NCI-H446 (cell line): ENCODE data around the gene SELENOM.
"Not testable (repeated sequence)": the region's sequence is repeated elsewhere in the genome, so short reads cannot be mapped to it uniquely, and the experiment has no call there.

Source experiments
- DNase-seq, 2 experiments: peaks; one replicate each; lab custom pipeline; 2025; lab: John Stamatoyannopoulos, UW

Gene SELENOM

DNA sequence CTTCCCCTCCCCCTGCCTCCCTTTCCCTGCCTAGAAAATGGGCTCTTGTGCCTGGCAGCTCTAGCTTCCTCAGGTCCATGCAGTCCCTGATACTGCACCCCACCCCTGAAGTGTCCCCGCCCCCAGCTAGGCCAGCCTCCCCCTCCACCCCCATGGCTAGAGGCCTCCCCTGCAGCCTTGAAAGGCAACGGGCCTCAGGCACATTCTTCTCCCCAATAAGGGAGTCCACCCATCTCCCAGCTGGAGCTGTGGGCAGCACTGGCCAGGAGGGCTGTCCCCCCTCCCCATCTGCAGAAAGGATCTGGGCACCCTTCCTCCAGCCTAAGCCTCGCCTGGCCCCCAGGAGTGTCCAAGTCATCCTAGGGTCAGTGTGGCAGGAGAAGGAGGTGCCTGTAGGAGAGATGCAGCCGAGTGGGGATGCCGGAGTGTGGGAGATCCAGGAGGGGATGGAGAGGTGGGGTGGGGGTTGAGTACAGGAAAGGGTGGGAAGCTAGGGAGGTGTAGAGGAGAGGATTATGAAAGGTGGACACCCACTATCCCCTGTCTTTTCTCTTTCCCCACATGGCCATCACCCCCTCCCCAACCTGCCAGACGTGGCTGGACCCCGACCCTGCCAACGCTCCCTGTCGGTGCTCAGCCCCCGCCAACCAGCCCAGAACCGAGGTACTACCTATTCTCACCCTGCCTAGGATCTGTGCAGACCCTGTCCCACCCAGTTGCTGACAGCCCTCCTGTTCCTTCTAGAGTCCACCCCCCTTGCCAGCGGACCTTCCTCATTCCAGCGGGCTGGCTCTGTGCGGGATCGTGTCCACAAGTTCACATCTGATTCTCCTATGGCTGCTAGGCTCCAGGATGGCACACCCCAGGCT is 16.9 kb downstream of the SELENOM start:
- no peak for DNase-seq

GRCh38 chr22:31089160-31090100 is 17.9 kb downstream of the SELENOM start:
- peak in 1 of 2 experiments; percentile 42 for DNase-seq

DNA sequence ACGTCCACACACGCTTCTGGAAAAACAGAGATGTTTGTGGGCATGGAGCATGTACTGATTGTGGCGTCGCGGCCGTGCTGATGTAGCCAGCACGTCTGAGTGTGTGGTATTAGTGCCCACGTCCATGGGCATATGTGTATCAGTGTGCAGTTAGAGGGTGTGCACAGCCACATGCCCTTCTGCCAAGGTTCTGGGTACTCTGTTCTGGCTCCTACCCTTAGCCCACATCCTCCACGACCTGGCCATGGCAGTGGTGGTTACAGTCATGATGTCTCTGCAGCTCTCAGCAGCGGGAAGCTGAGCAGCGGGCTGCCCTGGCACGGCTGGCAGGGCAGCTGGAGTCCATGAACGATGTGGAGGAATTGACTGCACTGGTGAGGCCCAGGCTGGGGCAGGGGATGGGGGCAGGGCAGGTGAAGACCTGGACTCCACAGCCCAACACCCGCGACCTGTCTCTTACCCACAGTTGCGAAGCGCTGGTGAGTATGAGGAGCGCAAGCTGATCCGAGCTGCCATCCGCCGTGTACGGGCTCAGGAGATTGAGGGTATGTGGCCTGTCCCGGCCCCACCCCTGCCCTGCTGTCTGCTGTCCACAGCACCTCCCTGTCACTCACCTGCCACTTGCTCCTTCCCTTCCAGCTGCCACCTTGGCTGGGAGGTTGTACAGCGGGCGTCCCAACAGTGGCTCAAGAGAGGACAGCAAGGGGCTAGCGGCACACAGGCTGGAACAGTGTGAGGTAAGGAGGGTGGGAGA is 19.0 kb downstream of the SELENOM start:
- no peak for DNase-seq

GRCh38 chr22:31087744-31088215 is 19.6 kb downstream of the SELENOM start:
- no peak for DNase-seq

GRCh38 chr22:31086703-31087330 is 20.6 kb downstream of the SELENOM start:
- DNase-seq = no peak

GRCh38 chr22:31085928-31086327 is 21.4 kb downstream of the SELENOM start:
- no peak for DNase-seq

- no peak for DNase-seq
Measured at GRCh38 chr22:31085493-31085824, 21.9 kb downstream of the SELENOM start.

DNA sequence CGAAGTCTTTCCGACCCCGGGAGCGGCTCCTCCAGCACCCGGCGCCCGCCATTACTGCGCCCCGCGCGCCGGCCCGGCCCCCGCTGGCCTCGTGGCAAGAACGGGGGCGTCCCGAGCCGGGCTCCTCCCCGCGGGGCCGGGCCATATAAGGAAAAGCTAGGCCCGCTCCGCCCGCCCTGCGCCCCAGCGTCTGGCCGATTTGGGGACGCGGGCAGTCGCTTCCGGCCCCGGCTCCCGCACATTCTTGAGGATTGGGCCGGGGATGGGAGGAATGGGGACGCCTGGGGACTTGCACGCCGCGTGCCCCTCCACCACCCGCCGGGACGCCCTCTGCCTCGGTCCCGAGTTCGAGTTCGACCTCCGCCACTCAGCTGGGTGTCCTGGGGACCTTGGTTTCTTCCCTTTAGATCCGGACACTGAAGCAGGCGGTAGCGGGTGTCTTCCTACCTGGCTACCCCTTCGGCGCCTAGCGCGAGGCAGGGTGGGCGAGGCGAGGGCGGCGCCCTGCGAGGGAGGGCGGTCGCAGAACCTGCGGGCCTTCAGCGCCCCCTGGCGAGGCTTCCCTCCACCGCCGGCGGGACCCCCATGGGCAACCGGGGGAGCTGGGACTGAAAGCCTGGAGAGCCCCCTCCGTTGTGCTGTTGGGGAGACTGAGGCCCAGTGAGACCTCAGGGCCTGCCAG is 22.4 kb downstream of the SELENOM start:
- DNase-seq = no peak

GRCh38 chr22:31083923-31084810 is 23.2 kb downstream of the SELENOM start:
- no peak for DNase-seq

DNA sequence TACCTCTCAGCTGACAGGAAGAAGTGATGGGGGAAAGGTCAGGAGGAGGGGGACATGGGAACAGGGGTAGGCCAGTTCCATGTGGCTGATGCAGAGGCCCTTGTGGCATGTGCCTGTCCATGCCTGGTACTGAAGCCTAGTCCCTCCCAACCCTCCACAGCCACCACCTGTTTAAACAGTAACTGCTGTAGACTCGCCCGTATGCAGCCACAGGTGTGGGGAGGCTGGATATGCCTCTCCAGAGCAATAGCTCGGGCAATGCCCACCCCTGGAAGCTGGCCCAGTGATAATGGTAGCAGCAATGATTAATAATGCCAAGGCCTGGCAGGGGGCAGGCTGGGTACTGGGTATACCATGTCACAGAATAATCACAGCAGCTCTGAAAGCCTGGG is 24.0 kb downstream of the SELENOM start:
- DNase-seq = no peak

DNA sequence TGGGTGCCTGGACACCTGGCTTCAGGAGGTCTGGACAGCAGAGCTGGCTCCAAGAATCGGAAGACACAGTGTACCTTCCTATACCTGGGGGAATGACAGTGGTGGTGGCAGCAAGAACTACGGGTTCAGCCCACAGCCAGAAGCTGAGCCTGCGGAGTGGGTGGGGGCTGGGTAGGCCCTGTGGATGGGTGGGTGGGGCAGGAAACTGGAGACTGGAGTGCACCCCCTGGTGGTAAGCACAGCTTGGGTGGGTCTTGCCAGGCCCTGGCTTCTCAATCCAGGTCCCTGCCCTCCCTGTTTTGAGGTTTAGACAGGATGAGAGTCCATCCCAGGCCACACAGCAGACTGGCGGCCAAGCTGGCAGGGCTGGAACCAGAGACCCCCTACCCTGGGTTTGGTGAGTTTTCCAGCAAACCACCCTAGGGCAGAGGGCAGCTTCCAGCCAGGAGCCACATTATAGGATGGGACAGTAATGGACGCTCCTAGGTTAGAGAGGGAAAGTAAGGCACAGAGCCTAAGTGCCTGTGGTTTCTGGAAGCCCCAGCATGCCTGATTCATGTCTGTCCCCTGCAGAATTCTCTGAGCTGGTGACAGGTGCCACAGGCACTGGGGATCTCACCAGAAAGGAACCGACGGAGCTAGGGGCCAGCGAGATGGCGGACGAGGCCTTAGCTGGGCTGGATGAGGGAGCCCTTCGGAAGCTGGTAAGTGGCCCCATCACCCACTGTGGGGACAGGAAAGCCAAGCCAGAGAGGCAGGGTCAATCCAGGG is 24.6 kb downstream of the SELENOM start:
- no peak for DNase-seq

DNA sequence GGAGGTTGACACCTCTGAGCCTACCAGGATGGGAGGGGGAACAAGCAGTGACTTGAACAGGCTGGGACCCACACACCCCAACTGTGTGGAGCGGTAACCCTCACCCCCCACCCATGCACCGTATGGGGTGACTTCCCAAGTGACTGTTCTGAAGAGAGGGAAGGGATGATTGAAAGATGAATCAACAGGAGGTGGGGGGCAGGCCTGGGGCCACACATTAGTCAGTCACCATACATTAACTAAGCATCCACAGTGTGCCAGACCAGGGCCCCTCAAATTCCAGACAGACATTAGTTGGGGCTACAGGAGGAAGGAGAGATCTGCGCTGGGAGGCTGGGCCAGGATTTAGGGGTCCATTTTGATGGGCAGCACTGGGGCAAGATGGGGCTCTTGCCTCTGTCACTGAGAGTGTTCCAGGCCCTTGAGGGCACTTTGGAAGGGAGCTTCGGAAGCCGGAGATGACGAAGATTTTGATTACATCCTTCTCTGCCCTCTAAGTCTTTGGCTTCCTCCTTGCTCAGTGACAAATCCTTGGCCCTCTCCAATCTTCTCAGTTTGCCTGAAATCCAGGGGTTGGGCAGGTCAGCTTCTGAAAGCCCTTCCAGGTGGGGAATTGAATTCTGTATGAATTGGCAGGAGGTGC is 25.3 kb downstream of the SELENOM start:
- no peak for DNase-seq

DNA sequence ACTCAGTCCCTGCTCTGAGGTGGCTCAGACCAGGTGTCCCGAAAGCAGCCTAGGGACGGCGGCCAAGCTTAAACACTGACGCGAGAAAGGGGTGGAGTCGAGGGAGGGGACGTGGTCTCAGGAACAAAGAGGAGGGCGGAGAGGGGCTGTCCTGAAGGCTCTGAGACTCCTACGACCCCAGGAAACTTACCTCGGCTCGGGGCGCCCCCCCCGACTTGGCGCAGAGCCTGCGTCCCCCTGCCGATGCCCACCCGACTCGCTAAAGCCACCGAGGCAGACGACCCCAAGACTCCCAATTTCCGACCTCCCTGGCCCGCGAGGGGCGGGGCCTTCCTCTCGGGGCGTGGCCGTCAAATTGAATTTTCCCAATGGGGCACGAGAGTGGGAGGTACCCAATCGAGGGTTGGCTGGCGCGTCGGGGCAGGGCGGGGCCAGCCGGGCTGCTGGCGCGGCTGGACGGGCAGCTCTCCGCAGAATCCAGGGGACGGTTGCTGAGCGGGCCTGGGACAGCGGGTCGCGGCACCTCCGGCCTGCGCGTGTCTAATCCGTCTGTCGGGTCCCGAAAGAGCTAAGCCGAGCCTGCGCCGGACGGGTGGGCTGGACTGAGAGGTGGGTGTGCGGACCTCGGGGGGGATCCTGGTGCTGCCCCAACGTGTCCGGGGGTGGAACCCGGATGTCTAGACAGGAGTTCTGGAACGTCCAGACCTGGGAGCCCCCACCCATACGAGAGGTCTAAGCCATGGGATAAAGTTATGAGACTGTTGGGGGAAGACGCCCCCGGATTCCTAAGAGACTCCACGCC is 26.3 kb downstream of the SELENOM start, which contains the start of gene SMTN:
Gene SMTN, plus strand, starts transcription at position 471 of the 802 bp plus-strand sequence. CDS start 1,941 bp downstream, outside the sequence.
- DNase-seq = peak; percentile 85 to 96

DNA sequence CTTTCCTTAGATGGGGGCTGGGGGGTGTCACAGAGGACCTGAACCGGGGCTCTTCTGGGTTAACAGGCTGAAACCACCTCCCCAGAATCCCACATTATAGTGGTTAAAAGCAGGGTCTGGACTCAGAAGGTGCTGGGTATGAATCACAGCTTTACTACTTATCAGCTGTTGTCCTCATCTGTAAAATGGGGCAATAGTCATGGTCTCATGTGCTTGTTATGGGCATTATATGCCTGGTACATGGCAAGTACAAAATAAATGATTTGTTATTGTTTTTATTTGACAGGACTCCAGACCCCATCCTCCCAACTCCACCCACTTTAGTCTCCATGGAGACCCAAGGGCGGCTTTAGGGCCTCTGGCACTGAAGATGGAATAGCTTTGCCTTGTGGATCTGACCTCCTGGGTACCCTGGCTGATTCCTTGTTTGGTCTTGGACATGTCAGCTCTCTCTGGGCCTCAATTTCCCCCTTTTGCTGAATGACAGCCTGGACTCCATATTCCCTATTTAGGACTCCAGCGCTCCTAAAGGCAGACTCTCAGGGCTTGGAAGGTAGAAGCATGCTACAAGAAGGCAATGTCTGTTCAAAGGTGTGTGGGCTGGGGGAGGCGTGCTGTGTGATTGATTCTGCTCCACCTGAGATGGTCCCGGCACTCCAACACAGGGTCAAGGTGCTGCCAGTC is 27.1 kb downstream of the SELENOM start:
- no peak for DNase-seq

DNA sequence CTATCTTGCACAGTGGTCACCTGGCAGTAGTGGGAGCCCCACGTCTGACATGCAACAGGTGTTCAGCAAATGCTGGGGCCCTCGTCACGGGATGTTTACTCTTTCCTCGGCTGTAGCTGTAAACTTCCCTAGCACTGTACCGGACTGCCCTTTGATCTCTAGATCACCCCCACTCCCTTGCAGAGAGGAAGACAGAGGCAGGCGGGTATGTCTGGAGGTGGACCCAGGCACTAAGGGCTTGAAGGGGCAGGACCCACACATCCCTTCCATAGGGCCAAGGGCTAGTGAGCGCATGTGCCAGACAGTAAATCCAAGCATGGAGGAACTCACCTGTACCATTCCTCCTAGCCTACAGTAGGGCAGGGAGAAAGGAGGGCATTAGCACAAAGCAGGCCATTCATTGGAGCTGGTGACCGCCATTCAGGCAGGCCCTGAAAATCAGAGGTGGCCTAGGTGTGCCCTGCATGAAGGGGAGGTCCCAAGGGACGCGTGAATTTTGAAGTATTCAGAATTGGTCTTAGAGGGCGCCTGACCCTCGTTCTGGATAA is 28.2 kb downstream of the SELENOM start:
- DNase-seq = no peak

DNA sequence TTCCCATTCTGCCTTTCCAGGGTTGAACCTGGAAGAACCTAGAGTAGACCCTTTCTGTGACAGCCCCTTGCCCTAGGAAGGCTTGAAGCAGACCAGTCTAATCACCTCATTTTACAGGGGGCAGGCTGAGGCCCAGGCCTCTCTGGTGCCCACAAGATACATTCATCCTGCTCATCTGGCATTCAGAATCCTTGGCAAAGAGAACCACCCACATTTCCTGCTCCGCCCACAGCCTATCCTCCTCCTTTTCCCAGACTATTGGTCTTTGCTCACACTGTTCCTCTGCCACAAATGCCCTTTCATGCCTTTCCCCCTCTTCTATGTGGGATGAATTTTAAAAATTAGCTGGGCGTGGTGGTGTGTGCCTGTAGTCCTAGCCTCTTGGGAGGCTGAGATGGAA is 29.0 kb downstream of the SELENOM start:
- DNase-seq = not testable (repeated sequence)

DNA sequence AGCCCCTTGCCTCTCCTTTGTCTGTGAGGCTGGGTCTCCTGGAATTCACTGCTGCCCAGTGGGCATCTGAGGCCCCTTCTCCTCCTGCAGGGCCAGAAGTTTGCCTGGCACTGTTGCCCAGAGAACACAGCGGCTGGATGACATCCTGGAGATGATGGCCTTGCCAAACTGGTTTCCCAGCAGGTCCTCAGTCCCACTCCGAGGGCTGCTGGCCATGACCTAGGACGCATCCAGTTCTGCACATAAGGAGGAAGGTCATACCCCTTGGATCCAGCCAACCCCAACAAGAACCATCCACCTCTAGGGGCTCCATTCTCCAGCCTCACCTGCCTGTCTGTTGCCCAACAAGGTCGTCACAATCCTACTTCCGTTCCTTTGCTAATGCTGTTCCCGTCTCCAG is 29.7 kb downstream of the SELENOM start:
- no peak for DNase-seq
